ENCODE data around the gene CDC23.

DNA sequence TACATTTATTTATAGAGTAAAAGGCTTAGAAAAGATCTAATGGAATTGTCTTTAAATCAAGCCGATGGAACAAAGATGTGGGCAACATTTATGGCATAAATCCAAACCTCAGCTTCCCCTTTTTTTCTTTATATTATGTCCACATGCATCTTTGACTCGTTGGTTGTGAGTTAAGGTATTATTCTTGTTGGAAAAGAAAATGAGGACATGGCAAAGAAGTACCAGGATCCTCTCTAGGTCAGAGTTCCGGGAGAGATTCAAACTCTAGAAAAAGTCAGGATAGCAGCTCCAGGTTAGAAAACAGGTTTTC is 73.4 kb downstream of the CDC23 start:
- TF ChIP-seq CTCF (conservative IDR thresholded peaks at IDR 0.05 in 1 of 2, IDR thresholded peaks at IDR 0.05 in 1 of 2; ENCODE audit: extremely low read depth in 1 of 2, insufficient read depth in 1 of 2, low read depth in 1 of 2, low read length in 2 of 2): no peak
- TF ChIP-seq EZH2 (IDR thresholded peaks at IDR 0.05; ENCODE audit: borderline replicate concordance, low read length): no peak

Data from mammary epithelial cell (primary cell).